Left ventricle myocardium inferior (tissue), 1 donor: Measurements from ENCODE around the gene MGAT4B. TPM values are rescaled to one million over a fixed set of nuclear protein-coding genes. Genes with fewer than 3 reads are reported as not detected.

ENCODE experiments used
- DNase-seq: peaks from one replicate; pipeline ENCODE4 v3.0.0-alpha.2; 2020
- H3K27ac ChIP-seq: fragments of 200-600 bp; replicated peaks from 2 replicates; pipeline ENCODE4 v1.8.0; 2021
- H3K27me3 ChIP-seq: fragments of 200-600 bp; 2 replicates; pipeline ENCODE4 v1.8.0; 2021; ENCODE audit warnings: low read depth
- H3K36me3 ChIP-seq: fragments of 200-600 bp; 2 replicates; pipeline ENCODE4 v1.8.0; 2021
- H3K4me1 ChIP-seq: fragments of 200-600 bp; 2 replicates; pipeline ENCODE4 v1.8.0; 2021
- H3K4me3 ChIP-seq: fragments of 200-600 bp; 2 replicates; pipeline ENCODE4 v1.8.0; 2021; ENCODE audit warnings: mild to moderate bottlenecking, moderate library complexity
- H3K9me3 ChIP-seq: fragments of 200-600 bp; replicated peaks from 2 replicates; pipeline ENCODE4 v1.8.0; 2021
- intact Hi-C: fragments of 100-400 bp; cut with micrococcal nuclease; formaldehyde crosslinking; loops from one replicate; pipeline ENCODE4 v1.11.0; 2022
- total RNA-seq: library from RNA; stranded (reverse); fragmentation: NEBNext Ultra II Directional; extraction: Animal tissue kit (Norgen Biotek cat#: 25700); gene quantifications from one replicate; pipeline ENCODE4 v1.2.1, GENCODE V29; 2021
- TF ChIP-seq, protein P1 (sequence below): fragments of 200-600 bp; IDR thresholded peaks from 2 replicates; pipeline ENCODE4 v1.8.0; 2021; ENCODE audit warnings: antibody characterized with exemption, mild to moderate bottlenecking, borderline replicate concordance
- donor health status: DM: no; HTN: yes; CAD: no; lungs with severe emphysema.

Gene MGAT4B
- total RNA-seq, 1 donor from 2014 or later: 98.7 TPM

DNA sequence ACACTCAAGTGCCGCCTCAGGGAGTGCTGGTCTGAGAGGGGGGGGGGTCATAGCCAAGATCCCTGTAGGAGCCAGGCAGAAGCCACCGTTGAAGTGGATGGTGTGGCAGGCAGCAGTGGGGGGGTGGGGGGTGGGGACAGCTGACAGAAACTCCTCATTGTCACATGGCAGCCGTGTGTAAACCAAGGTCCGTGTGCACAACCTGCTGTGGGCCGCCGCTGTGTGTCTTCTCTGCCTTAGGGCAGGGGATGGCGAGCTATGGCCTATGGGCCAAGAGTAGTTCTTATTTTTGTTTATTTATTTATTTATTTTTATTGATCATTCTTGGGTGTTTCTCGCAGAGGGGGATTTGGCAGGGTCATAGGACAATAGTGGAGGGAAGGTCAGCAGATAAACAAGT is 27.5 kb upstream of the MGAT4B start:
- peaks cover 70% of the 10 kb centered on the region for H3K4me1 ChIP-seq
- TF ChIP-seq, protein P1, sequence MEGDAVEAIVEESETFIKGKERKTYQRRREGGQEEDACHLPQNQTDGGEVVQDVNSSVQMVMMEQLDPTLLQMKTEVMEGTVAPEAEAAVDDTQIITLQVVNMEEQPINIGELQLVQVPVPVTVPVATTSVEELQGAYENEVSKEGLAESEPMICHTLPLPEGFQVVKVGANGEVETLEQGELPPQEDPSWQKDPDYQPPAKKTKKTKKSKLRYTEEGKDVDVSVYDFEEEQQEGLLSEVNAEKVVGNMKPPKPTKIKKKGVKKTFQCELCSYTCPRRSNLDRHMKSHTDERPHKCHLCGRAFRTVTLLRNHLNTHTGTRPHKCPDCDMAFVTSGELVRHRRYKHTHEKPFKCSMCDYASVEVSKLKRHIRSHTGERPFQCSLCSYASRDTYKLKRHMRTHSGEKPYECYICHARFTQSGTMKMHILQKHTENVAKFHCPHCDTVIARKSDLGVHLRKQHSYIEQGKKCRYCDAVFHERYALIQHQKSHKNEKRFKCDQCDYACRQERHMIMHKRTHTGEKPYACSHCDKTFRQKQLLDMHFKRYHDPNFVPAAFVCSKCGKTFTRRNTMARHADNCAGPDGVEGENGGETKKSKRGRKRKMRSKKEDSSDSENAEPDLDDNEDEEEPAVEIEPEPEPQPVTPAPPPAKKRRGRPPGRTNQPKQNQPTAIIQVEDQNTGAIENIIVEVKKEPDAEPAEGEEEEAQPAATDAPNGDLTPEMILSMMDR: no peak
- intact Hi-C loops: no loop called here
- H3K27me3 ChIP-seq: no peaks in the 10 kb centered on the region
- H3K27ac ChIP-seq: no peak overlapping the region
- H3K9me3 ChIP-seq: no peaks in the 10 kb centered on the region
- no peak for DNase-seq
- H3K36me3 ChIP-seq: peaks cover 91% of the 10 kb centered on the region
- H3K4me3 ChIP-seq: no peak overlapping the region

DNA sequence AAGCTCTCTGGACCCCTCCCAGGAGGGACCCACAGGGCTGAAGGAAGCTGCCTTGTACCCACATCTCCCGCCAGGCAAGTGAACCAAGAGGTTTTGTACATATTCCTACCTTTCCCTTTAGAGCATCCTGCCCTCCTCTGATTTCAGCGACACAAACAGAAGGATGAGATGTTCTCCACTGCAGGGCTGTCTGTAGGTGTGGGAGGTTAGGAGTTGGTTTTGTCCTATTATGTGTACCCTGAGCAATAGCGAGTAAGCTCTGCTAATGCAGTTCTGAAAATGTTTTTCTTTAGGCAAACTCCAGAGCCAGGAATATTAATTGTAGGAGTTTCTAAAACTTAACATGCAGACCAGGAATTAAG is 27.0 kb upstream of the MGAT4B start:
- TF ChIP-seq, protein P1: no peak
- peak overlapping the region; percentile 12 for H3K27ac ChIP-seq
- intact Hi-C loops: no loop called here
- no peaks in the 10 kb centered on the region for H3K27me3 ChIP-seq
- peaks cover 74% of the 10 kb centered on the region for H3K4me1 ChIP-seq
- H3K36me3 ChIP-seq: peaks cover 91% of the 10 kb centered on the region
- no peak for DNase-seq
- no peaks in the 10 kb centered on the region for H3K9me3 ChIP-seq
- H3K4me3 ChIP-seq: no peak overlapping the region

DNA sequence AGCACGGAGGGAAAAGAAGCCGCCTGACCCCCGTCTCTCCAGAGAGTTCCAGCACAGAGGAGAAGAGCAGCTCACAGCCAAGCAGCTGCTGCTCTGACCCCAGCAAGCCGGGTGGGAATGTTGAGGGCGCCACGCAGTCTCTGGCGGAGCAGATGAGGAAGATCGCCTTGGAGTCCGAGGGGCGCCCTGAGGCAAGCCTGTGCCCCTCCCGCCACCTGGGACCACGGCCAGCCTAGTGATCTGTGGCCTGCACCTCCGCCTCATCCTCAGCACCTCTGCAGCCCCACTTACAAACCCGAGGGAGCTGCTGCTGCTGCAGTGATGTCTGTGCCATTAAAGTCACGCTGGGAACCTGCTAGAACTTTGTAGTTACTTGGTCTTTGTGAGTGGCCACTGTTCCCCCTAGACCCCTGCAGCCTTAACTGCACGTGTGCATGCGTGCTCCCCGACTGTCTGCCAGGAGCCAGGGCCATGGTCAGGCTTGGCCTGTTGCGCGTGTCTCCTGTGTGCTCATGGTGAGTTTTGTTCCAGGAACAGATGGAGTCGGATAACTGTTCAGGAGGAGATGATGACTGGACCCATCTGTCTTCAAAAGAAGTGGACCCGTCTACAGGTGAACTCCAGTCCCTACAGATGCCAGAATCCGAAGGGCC is 26.5 kb upstream of the MGAT4B start:
- no peak overlapping the region for H3K4me3 ChIP-seq
- H3K27ac ChIP-seq: peak overlapping the region; percentile 12
- TF ChIP-seq, protein P1: no peak
- intact Hi-C loops: no loop called here
- H3K9me3 ChIP-seq: no peaks in the 10 kb centered on the region
- peaks cover 79% of the 10 kb centered on the region for H3K4me1 ChIP-seq
- DNase-seq: no peak
- H3K36me3 ChIP-seq: peaks cover 91% of the 10 kb centered on the region
- no peaks in the 10 kb centered on the region for H3K27me3 ChIP-seq

DNA sequence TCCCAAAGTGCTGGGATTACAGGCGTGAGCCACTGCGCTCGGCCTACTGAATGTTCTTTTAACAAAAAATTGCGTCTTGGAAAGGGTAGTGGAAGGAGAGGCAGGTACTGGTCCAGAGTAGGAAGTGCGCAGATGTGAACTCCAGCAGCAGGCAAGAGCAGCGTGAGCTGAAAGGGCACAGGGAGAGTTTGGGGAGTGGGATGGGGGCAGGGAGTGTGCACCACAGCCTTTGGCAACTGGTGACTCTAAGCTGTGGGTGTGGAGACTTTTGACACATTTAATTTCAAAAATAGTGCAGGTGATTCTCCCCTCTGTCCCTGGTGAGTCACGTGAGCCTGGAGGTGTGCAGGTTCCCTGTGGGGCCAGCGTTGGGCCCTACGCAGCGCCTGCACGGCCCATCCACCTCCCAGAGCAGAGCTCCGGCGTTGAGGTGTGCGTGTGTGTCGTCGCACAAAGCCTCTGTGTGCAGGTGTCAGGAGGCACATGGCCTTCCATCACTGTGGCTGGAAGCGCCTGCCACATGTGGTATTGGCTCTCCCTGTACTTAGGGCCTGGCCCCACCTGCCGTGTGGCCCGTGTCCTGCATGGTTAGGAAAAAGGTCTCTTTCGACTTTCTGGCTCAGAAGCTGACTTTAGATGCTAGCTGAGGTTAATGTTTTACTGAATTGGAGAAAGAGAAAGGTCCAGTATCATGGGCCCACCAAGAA is 25.5 kb upstream of the MGAT4B start:
- intact Hi-C loops: no loop called here
- no peak for DNase-seq
- TF ChIP-seq, protein P1: no peak

DNA sequence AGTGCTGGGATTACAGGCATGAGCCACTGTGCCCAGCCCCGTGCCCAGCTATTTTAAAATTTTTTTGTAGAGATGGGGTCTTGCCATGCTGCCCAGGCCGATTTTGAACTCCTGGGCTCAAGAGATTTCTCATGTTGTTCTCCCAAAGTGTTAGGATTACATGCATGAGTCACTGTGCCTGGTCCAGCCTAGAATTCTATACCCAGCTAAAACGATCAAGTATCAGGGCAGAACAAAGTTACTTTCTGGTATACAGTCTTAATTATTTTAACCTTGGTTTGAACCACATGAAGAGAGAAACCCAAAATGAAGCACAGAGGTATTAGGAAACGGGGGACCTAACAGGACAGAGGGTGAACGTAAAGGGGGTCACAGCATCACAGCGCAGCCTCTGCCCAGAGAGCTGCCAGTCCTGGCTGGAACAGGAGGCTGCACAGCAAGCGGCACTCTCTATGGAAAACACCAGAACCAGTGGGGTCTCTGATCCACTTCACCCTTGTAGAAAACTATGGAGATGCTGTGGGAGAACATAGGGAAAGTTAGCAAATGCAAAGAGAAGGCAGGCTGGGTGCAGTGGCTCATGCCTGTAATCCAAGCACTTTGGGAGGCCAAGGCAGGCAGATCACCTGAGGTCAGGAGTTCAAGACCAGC is 24.3 kb upstream of the MGAT4B start:
- Histone ChIP-seq H3K36me3 (peaks cover 91% of the 10 kb centered on the region), H3K4me1 (peaks cover 78% of the 10 kb centered on the region), H3K27ac (no peak overlapping the region), H3K9me3 (no peaks in the 10 kb centered on the region), H3K27me3 (no peaks in the 10 kb centered on the region), H3K4me3 (no peak overlapping the region)
- TF ChIP-seq, protein P1: no peak
- intact Hi-C loops: no loop called here
- no peak for DNase-seq

More for the DNA sequence above, 25.5 kb upstream of the MGAT4B start:
- no peaks in the 10 kb centered on the region for H3K27me3 ChIP-seq
- H3K9me3 ChIP-seq: no peaks in the 10 kb centered on the region
- peaks cover 91% of the 10 kb centered on the region for H3K36me3 ChIP-seq
- H3K4me3 ChIP-seq: no peak overlapping the region
- peaks cover 78% of the 10 kb centered on the region for H3K4me1 ChIP-seq
- no peak overlapping the region for H3K27ac ChIP-seq
